OCI-LY1 (cell line): Measurements from ENCODE around the gene SESN1.

Experiments
- H2AFZ ChIP-seq: fragments of 200-600 bp; sonication (generic), shearing (Covaris generic); 2 replicates; pipeline ENCODE4 v1.6.0; 2014; ENCODE audit warnings: antibody characterized with exemption, mild to moderate bottlenecking, low read length
- H3F3A ChIP-seq: fragments of 200-600 bp; sonication (generic), shearing (Covaris generic); 2 replicates; pipeline ENCODE4 v1.6.0; 2014; ENCODE audit warnings: mild to moderate bottlenecking, antibody characterized with exemption, low read length, moderate library complexity; ENCODE audit not compliant: insufficient read depth
- H3K27ac ChIP-seq: fragments of 200-600 bp; sonication (generic); 2 replicates; pipeline ENCODE4 v1.5.1; 2014; ENCODE audit warnings: low read length, mixed run types, mild to moderate bottlenecking, low read depth; ENCODE audit not compliant: poor library complexity, severe bottlenecking
- H3K27me3 ChIP-seq: fragments of 200-600 bp; sonication (generic); 2 replicates; pipeline ENCODE4 v1.6.0; 2014; ENCODE audit warnings: antibody characterized with exemption, mild to moderate bottlenecking, low read length, moderate library complexity; ENCODE audit not compliant: insufficient read depth
- H3K36me3 ChIP-seq: fragments of 200-600 bp; sonication (generic); 2 replicates; pipeline ENCODE4 v1.6.1; 2014; ENCODE audit warnings: mild to moderate bottlenecking, antibody characterized with exemption, low read length, moderate library complexity, mixed read lengths; ENCODE audit not compliant: insufficient read depth
- H3K4me1 ChIP-seq: fragments of 200-600 bp; sonication (generic); 2 replicates; pipeline ENCODE4 v1.5.1; 2014; ENCODE audit warnings: mild to moderate bottlenecking, low read length, moderate library complexity; ENCODE audit not compliant: insufficient read depth, severe bottlenecking
- H3K4me2 ChIP-seq: fragments of 200-600 bp; sonication (generic), shearing (Covaris generic); 2 replicates; pipeline ENCODE4 v1.6.1; 2014; ENCODE audit warnings: low read length
- H3K4me3 ChIP-seq: fragments of 200-600 bp; sonication (generic); 2 replicates; pipeline ENCODE4 v1.5.1; 2014; ENCODE audit warnings: low read length, low read depth, mild to moderate bottlenecking, mixed read lengths; ENCODE audit not compliant: poor library complexity, severe bottlenecking
- H3K79me2 ChIP-seq: fragments of 200-600 bp; shearing (Covaris generic); 2 replicates; pipeline ENCODE4 v1.6.1; 2016; ENCODE audit warnings: mixed run types, low read length, mixed read lengths; ENCODE audit not compliant: insufficient read depth
- H3K9ac ChIP-seq: fragments of 200-600 bp; sonication (generic), shearing (Covaris generic); 2 replicates; pipeline ENCODE4 v1.6.1; 2014; ENCODE audit warnings: mild to moderate bottlenecking, low read length, mixed read lengths
- H3K9me2 ChIP-seq: fragments of 200-600 bp; sonication (generic), shearing (Covaris generic); 2 replicates; pipeline ENCODE4 v1.6.1; 2014; ENCODE audit warnings: low read depth, mild to moderate bottlenecking, low read length, mixed read lengths
- H3K9me3 ChIP-seq: fragments of 200-600 bp; shearing (Covaris generic); 2 replicates; pipeline ENCODE4 v1.6.1; 2014; ENCODE audit warnings: low read length, mixed read lengths
- H4K20me1 ChIP-seq: fragments of 200-600 bp; sonication (generic), shearing (Covaris generic); 2 replicates; pipeline ENCODE4 v1.6.0; 2016; ENCODE audit warnings: mild to moderate bottlenecking, low read length; ENCODE audit not compliant: insufficient read depth
- CTCF ChIP-seq: fragments of 200-600 bp; sonication (generic), shearing (Covaris generic); IDR thresholded peaks from 2 replicates; pipeline ENCODE4 v1.5.1; 2017; ENCODE audit warnings: mild to moderate bottlenecking, antibody characterized with exemption, low read length, moderate library complexity, mixed read lengths
- EZH2 ChIP-seq: fragments of 200-600 bp; sonication (generic), shearing (Covaris generic); IDR thresholded peaks from 2 replicates; pipeline ENCODE4 v1.8.0; 2017; ENCODE audit warnings: borderline replicate concordance, mixed run types, mild to moderate bottlenecking, antibody characterized with exemption, low read length, moderate library complexity, mixed read lengths

The SESN1 gene

DNA sequence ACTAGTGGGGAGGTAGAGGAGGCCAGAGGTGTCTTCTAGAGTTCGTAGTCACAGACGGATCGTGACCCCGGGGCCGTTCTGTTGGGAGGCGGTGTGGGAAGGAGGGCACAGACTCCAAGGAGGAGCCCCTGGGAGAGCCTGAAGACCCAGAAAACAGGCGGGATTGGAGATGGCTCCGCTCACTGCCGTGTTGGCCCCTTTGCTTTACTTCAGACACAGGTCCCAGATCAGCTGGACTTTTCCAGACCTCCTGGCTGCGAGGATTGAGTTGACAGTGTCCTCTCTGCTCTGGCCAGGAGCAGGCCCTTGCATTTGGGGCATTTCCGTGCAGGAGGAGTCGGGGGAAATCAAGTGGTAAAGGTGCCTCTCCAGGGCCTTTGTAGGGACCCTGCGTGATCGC, 133.6 kb downstream of the SESN1 start:
- Histone ChIP-seq H4K20me1 (no peaks in the 10 kb centered on the region), H3F3A (no peaks in the 10 kb centered on the region), H3K4me3 (no peak overlapping the region), H3K9me2 (no peaks in the 10 kb centered on the region), H3K9me3 (no peaks in the 10 kb centered on the region), H3K27ac (no peak overlapping the region), H3K4me1 (no peaks in the 10 kb centered on the region), H2AFZ (no peak overlapping the region), H3K27me3 (no peaks in the 10 kb centered on the region), H3K4me2 (no peak overlapping the region), H3K79me2 (no peaks in the 10 kb centered on the region), H3K9ac (no peak overlapping the region), H3K36me3 (no peaks in the 10 kb centered on the region)
- TF ChIP-seq CTCF (no peak), EZH2 (no peak)

DNA sequence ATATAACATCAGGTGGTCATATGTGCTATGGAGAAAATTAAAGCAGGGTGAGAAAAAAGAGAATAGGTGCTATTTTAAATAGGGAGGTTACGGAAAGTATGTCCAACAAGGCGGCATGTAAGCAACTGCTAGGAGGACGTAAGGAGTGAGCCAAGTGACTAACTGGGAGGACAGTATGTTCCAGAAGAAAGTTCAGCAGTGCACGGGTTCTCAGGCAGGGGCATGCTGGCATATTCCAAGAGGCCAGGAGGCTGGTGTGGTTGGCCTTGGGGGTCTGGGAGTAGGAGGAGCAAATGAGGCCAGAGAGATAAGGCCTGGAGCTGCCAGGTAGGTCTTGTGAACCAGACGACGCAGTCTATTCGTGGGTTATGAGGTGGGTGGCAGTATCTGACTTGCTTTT, 134.0 kb downstream of the SESN1 start:
- H3K4me1 ChIP-seq: no peaks in the 10 kb centered on the region
- H3F3A ChIP-seq: no peaks in the 10 kb centered on the region
- H3K9me2 ChIP-seq: no peaks in the 10 kb centered on the region
- H4K20me1 ChIP-seq: no peaks in the 10 kb centered on the region
- H3K79me2 ChIP-seq: no peaks in the 10 kb centered on the region
- H3K27ac ChIP-seq: no peak overlapping the region
- no peak overlapping the region for H3K4me3 ChIP-seq
- H2AFZ ChIP-seq: no peak overlapping the region
- H3K4me2 ChIP-seq: no peak overlapping the region
- TF ChIP-seq CTCF (no peak), EZH2 (no peak)
- H3K36me3 ChIP-seq: no peaks in the 10 kb centered on the region
- no peaks in the 10 kb centered on the region for H3K27me3 ChIP-seq
- H3K9me3 ChIP-seq: no peaks in the 10 kb centered on the region
- no peak overlapping the region for H3K9ac ChIP-seq

GRCh38 chr6:108959972-108960582, 134.6 kb downstream of the SESN1 start:
- Histone ChIP-seq H3K4me3 (no peak overlapping the region), H3K9ac (no peak overlapping the region), H3K27ac (no peak overlapping the region), H4K20me1 (no peaks in the 10 kb centered on the region), H3K79me2 (no peaks in the 10 kb centered on the region), H3K4me2 (no peak overlapping the region), H3K9me3 (no peaks in the 10 kb centered on the region), H3F3A (no peaks in the 10 kb centered on the region), H3K27me3 (no peaks in the 10 kb centered on the region), H3K4me1 (no peaks in the 10 kb centered on the region), H3K9me2 (no peaks in the 10 kb centered on the region), H3K36me3 (no peaks in the 10 kb centered on the region), H2AFZ (no peak overlapping the region)
- TF ChIP-seq CTCF (no peak), EZH2 (no peak)
